CD14-positive monocyte (primary cell): ENCODE data around the gene LTBP2. TPM values are rescaled to one million over a fixed set of nuclear protein-coding genes. Genes with fewer than 3 reads are reported as not detected.

Experiments used
- DNase-seq, 3 donors: peaks; one replicate each; pipeline ENCODE4 v3.0.0-alpha.2; 2011 to 2022
- H2AFZ ChIP-seq: 2 replicates; pipeline ENCODE4 v1.6.0; 2012; ENCODE audit warnings: mild to moderate bottlenecking, low read depth, low read length, inconsistent platforms; ENCODE audit not compliant: insufficient read depth, poor library complexity, severe bottlenecking
- H3K27ac ChIP-seq, 2 donors: 1 replicate in 1 of 2; 2 replicates in 1 of 2; pipeline ENCODE4 v1.5.1; 2012 to 2013; ENCODE audit warnings: low read length in 2 of 2, control low read depth in 1 of 2, inconsistent platforms in 1 of 2, low read depth in 1 of 2, mild to moderate bottlenecking in 1 of 2
- H3K27me3 ChIP-seq, 2 donors: one replicate each; pipeline versions ENCODE4 v1.6.0 to v1.6.1; 2011 to 2013; ENCODE audit warnings: low read length in 2 of 2; ENCODE audit not compliant: control insufficient read depth in 2 of 2, insufficient read depth in 2 of 2
- H3K36me3 ChIP-seq, 2 donors: replicated peaks in 1 of 2; 1 replicate in 1 of 2; 2 replicates in 1 of 2; pipeline versions ENCODE4 v1.5.1 to v1.6.1; 2012 to 2013; ENCODE audit warnings: low read length in 2 of 2, control low read depth in 1 of 2, inconsistent platforms in 1 of 2, mild to moderate bottlenecking in 1 of 2; ENCODE audit not compliant: insufficient read depth in 2 of 2, control insufficient read depth in 1 of 2
- H3K4me1 ChIP-seq, 2 donors: 1 replicate in 1 of 2; 2 replicates in 1 of 2; pipeline versions ENCODE4 v1.5.1 to v1.6.1; 2012 to 2013; ENCODE audit warnings: low read length in 2 of 2, control low read depth in 1 of 2, inconsistent platforms in 1 of 2, mild to moderate bottlenecking in 1 of 2, moderate library complexity in 1 of 2; ENCODE audit not compliant: insufficient read depth in 2 of 2, control insufficient read depth in 1 of 2
- H3K4me2 ChIP-seq: replicated peaks from 2 replicates; pipeline ENCODE3; 2012; ENCODE audit warnings: low read length, moderate library complexity, mild to moderate bottlenecking; ENCODE audit not compliant: poor library complexity, severe bottlenecking; ENCODE audit errors: extremely low read depth
- H3K4me3 ChIP-seq, 3 experiments: fragments of 200-600 bp in 1 of 3; sonication (generic) in 1 of 3; replicated peaks in 1 of 3; 1 replicate in 2 of 3; 2 replicates in 1 of 3; pipeline ENCODE4 v1.5.1; 2011 to 2013; ENCODE audit warnings: low read length in 3 of 3, mild to moderate bottlenecking in 3 of 3, control low read depth in 2 of 3, low read depth in 2 of 3, inconsistent platforms in 1 of 3, moderate library complexity in 1 of 3
- H3K79me2 ChIP-seq: 2 replicates; pipeline ENCODE4 v1.6.0; 2012; ENCODE audit warnings: mild to moderate bottlenecking, control low read depth, inconsistent platforms, low read length, moderate library complexity; ENCODE audit not compliant: insufficient read depth
- H3K9ac ChIP-seq: 2 replicates; pipeline ENCODE4 v1.6.0; 2017; ENCODE audit warnings: low read length, mild to moderate bottlenecking; ENCODE audit not compliant: insufficient read depth, poor library complexity, severe bottlenecking
- H3K9me3 ChIP-seq, 2 donors: replicated peaks in 1 of 2; 1 replicate in 1 of 2; 2 replicates in 1 of 2; pipeline versions ENCODE4 v1.5.1 to v1.6.1; 2012 to 2013; ENCODE audit warnings: low read length in 2 of 2, control low read depth in 1 of 2; ENCODE audit not compliant: control insufficient read depth in 1 of 2, insufficient read depth in 1 of 2
- H4K20me1 ChIP-seq: 2 replicates; pipeline ENCODE4 v1.6.0; 2012; ENCODE audit warnings: mild to moderate bottlenecking, low read length, control low read depth, moderate library complexity; ENCODE audit not compliant: insufficient read depth
- H3K27ac Mint-ChIP-seq, 7 donors: one replicate each; pipeline ENCODE4 v1.8.0; 2020; ENCODE audit warnings: mild to moderate bottlenecking in 7 of 7, mixed read lengths in 7 of 7, moderate library complexity in 6 of 7, inconsistent platforms in 2 of 7
- H3K27me3 Mint-ChIP-seq, 3 donors: one replicate each; pipeline ENCODE4 v1.8.0; 2021 to 2022; ENCODE audit warnings: low read depth in 3 of 3, mild to moderate bottlenecking in 3 of 3, mixed read lengths in 3 of 3, moderate library complexity in 3 of 3, inconsistent platforms in 1 of 3
- H3K36me3 Mint-ChIP-seq, 2 donors: one replicate each; pipeline ENCODE4 v1.8.0; 2020; ENCODE audit warnings: mixed read lengths in 2 of 2, inconsistent platforms in 1 of 2, mild to moderate bottlenecking in 1 of 2
- H3K4me1 Mint-ChIP-seq: one replicate; pipeline ENCODE4 v1.8.0; 2020; ENCODE audit warnings: mild to moderate bottlenecking, mixed read lengths
- H3K4me3 Mint-ChIP-seq, 2 donors: one replicate each; pipeline ENCODE4 v1.8.0; 2020; ENCODE audit warnings: mild to moderate bottlenecking in 2 of 2, mixed read lengths in 2 of 2, moderate library complexity in 1 of 2
- H3K9me3 Mint-ChIP-seq, 7 donors: one replicate each; pipeline ENCODE4 v1.8.0; 2020 to 2022; ENCODE audit warnings: mixed read lengths in 7 of 7, mild to moderate bottlenecking in 6 of 7, moderate library complexity in 6 of 7, inconsistent platforms in 2 of 7
- CTCF ChIP-seq: fragments of 200-600 bp; IDR thresholded peaks from one replicate; pipeline ENCODE4 v1.8.0; 2022; ENCODE audit warnings: antibody characterized with exemption, mild to moderate bottlenecking
- WGBS: methylation state at CpG from one replicate; pipeline ENCODE4 v1.1.5; 2013; ENCODE audit warnings: missing lambda C conversion rate; ENCODE audit not compliant: insufficient coverage; 5-methylcytosine and 5-hydroxymethylcytosine counted together
- intact Hi-C, 2 donors: fragments of 100-400 bp; cut with micrococcal nuclease; formaldehyde crosslinking; loops; one replicate each; pipeline versions ENCODE4 v1.15.0 to v1.15.1; 2023
- polyA plus RNA-seq, 3 donors: library from polyadenylated mRNA; depleted of rRNA in 1 of 3; unstranded in 2 of 3; stranded (reverse) in 1 of 3; fragments of 300-500 nt in 2 of 3; fragments of >200 nt in 1 of 3; fragmentation: Illumina TruSeq in 2 of 3; gene quantifications; 1 replicate in 2 of 3; 2 replicates in 1 of 3; pipeline ENCODE4 v1.2.3, GENCODE V29; 2012 to 2021

Gene LTBP2
- polyA plus RNA-seq, 3 donors = 0.04 to 0.24 (median 0.11) TPM

GRCh38 chr14:74515891-74516412, 96.1 kb downstream of the LTBP2 start:
- Histone ChIP-seq H2AFZ (no peak overlapping the region), H3K27ac (no peak overlapping the region), H3K27me3 (no peaks in the 10 kb centered on the region), H3K4me3 (no peak overlapping the region), H4K20me1 (no peaks in the 10 kb centered on the region), H3K79me2 (no peaks in the 10 kb centered on the region), H3K9ac (no peak overlapping the region), H3K36me3 (no peaks in the 10 kb centered on the region), H3K4me2 (no peak overlapping the region), H3K4me1 (peaks cover 20 to 30% of the 10 kb centered on the region in 2 donors), H3K9me3 (no peaks in the 10 kb centered on the region)
- Mint-ChIP-seq H3K27ac (no peak overlapping the region), H3K36me3 (no peaks in the 10 kb centered on the region), H3K27me3 (peaks cover 3 to 6% (median 4%) of the 10 kb centered on the region in 3 donors), H3K4me3 (no peak overlapping the region), H3K9me3 (no peaks in the 10 kb centered on the region), H3K4me1 (peaks cover 28% of the 10 kb centered on the region)
- TF ChIP-seq CTCF = no peak
- no peak for DNase-seq
- intact Hi-C loops = no loop called here
- WGBS = 86% methylated on average over 4 of the region's 8 CpGs

- Mint-ChIP-seq H3K27ac (peak overlapping the region; percentile 65 to 95 (median 86)), H3K27me3 (peaks cover 3 to 6% (median 4%) of the 10 kb centered on the region in 3 donors), H3K36me3 (no peaks in the 10 kb centered on the region), H3K9me3 (peaks cover 0 to 2% (median 0%) of the 10 kb centered on the region in 7 donors), H3K4me1 (peaks cover 28% of the 10 kb centered on the region), H3K4me3 (peak overlapping the region; percentile 79 to 87)
- whole genome bisulfite sequencing = 0% methylated on average over 12 of the region's 13 CpGs
- no peak for TF ChIP-seq CTCF
- Histone ChIP-seq H4K20me1 (no peaks in the 10 kb centered on the region), H3K36me3 (no peaks in the 10 kb centered on the region), H3K27me3 (no peaks in the 10 kb centered on the region), H3K4me3 (peak overlapping the region; percentile 19 to 66 (median 31)), H3K9ac (peak overlapping the region; percentile 58), H3K79me2 (no peaks in the 10 kb centered on the region), H2AFZ (peak overlapping the region; percentile 71), H3K4me2 (peak overlapping the region; percentile 70), H3K27ac (peak overlapping the region; percentile 34 to 80), H3K9me3 (no peaks in the 10 kb centered on the region), H3K4me1 (peaks cover 20 to 30% of the 10 kb centered on the region in 2 donors)
- DNase-seq = peak; percentile 51 to 72 (median 53)
- intact Hi-C loops = no loop called here
These were observed 97.5 kb downstream of the LTBP2 start for GRCh38 chr14:74514471-74514941.
